NCI-H2227 (cell line): Measurements from ENCODE around the gene DNAJC12.
"Not testable (repeated sequence)": the region's sequence is repeated elsewhere in the genome, so short reads cannot be mapped to it uniquely, and the experiment has no call there.

Source experiments
- DNase-seq: peaks from one replicate; lab custom pipeline; 2025; ENCODE audit not compliant: unreplicated experiment; lab: John Stamatoyannopoulos, UW

The DNAJC12 gene

DNA sequence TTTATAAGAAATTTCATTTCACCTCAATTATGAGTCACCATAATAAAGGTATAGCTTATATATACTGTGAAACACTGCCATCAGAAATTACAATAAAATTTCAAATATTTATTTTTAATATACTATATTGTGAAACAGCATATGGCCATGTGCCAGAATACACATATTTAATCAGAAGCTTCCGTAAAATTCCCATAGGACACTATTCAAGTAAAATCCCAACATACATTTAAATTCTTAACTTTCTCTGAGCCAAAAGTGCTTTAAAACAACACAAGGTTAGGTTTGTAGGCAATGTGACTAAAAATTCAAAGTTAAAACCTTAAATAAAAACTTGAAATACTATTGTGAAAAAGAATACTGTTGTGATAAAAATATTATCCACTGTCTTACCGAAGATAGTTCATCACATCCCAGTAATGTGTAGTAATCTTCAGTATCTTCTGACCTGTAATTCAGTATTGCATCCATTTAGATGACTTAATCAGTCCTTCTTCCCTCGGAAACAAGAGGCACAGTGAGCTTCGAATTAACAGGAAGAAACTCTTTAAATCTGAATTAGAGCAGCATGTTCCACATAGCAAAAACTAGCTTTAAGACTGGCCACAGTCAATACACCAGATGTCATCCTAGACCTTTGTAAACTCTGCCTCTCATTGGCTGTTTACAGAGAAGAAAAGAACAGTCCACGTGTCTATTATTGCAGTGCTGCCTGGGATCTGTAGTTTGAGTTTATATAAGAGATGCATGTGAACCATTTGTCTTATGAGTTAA is at the start of gene DNAJC12:
TSS of gene DNAJC12 (minus strand) at position 648 of the 774 bp plus-strand sequence. CDS start at position 471, 177 bp downstream.
- peak; percentile 69 for DNase-seq

GRCh38 chr10:67884842-67885670 is 47.1 kb upstream of the DNAJC12 start:
- peak; percentile 75 for DNase-seq

GRCh38 chr10:67884313-67884841 is 46.4 kb upstream of the DNAJC12 start, which contains the start of gene SIRT1:
Gene SIRT1 (plus strand): TSS chr10:67884656. CDS start chr10:67884722, 66 bp downstream.
- DNase-seq = peak; percentile 96

GRCh38 chr10:67883710-67884312 is 45.8 kb upstream of the DNAJC12 start:
- no peak for DNase-seq

- no peak for DNase-seq
These were observed 40.1 kb upstream of the DNAJC12 start for GRCh38 chr10:67878133-67878532.

DNA sequence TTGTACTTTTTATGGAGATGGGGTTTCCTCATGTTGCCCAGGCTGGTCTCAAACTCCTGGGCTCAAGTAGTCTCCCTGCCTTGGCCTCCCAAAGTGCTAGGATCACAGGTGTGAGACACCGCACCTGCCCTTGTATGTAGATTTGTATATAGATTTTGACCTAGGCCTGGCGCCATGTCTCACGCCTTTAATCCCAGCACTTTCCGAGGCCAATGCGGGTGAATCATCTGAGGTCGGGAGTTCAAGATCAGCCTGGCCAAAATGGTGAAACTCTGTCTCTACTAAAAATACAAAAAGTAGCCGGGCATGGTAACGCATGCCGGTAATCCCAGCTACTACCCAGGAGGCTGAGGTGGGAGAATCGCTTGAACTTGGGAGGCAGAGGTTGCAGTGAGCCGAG is 39.4 kb upstream of the DNAJC12 start:
- DNase-seq = not testable (repeated sequence)

DNA sequence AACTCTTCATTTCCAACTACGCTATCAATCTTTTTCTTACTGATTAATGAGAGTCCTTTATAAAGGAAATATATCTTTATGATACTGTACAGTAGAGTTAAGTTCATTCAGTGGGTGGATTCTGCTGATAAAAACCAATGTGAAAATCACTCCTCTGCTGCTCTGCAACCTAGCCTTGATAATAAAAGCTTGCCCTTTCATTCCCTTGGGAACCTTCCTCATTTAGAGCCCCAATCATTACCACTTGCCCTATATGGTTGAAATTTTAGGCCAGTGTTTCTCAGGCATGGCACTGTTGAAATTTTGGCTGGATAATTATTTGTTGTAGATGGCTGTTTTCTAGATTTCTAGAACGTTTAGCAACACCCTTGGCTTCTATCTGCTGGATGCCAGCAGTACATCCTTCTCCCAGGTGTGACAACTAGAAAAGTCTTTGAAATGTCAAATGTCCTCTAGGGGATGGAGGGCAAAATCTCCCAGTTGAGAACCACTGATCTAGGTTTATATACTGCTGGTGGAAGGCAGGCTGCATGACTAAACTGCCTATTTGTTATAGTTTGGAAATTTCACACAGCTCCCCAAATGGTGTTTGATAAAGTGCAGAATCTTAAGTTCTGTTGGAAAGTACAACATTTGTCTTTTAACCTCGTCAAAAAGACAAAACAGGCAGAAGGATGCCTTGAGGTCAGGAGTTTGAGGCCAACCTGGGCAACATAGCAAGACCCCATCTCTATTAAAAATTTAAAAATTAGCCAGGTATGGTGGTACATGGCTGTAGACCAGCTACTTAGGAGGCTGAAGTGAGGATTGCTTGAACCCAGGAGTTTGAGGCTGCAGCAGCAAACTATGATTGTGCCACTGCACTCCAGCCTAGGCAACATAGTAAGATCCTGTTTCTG is 37.6 kb upstream of the DNAJC12 start:
- DNase-seq = no peak

DNA sequence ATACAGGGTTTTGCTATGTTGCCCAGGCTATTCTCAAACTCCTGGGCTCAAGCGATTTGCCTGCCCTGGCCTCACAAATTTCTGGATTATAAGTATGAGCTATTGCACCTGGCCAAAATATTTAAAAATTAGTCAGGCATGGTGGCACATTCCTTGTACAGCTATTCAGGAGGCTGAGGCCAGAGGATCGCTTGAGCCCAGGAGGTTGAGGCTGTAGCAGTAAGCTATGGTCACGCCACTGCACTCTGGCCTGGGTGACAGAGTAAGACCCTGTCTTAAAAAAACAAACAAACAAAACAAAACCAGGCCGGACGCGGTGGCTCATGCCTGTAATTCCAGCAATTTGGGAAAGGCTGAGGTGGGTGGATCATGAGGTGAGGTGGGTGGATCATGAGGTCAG is 32.0 kb upstream of the DNAJC12 start:
- no peak for DNase-seq

DNA sequence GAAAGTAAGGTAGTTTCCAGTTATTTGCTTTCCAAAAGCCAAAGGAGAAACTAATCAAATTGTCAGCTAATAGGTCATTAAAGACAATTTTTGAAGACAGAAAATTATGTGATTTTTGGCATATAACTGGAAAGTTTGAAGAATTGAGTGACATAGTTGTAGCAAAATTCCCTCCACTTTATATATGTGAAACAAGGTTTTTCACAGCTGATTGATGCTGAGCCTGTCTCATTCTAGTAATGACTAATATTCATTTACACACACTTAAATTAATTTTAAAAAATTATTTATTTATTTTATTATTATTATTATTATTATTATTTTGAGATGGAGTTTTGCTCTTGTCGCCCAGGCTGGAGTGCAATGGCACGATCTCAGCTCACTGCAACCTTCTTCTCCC is 30.1 kb upstream of the DNAJC12 start:
- no peak for DNase-seq

DNA sequence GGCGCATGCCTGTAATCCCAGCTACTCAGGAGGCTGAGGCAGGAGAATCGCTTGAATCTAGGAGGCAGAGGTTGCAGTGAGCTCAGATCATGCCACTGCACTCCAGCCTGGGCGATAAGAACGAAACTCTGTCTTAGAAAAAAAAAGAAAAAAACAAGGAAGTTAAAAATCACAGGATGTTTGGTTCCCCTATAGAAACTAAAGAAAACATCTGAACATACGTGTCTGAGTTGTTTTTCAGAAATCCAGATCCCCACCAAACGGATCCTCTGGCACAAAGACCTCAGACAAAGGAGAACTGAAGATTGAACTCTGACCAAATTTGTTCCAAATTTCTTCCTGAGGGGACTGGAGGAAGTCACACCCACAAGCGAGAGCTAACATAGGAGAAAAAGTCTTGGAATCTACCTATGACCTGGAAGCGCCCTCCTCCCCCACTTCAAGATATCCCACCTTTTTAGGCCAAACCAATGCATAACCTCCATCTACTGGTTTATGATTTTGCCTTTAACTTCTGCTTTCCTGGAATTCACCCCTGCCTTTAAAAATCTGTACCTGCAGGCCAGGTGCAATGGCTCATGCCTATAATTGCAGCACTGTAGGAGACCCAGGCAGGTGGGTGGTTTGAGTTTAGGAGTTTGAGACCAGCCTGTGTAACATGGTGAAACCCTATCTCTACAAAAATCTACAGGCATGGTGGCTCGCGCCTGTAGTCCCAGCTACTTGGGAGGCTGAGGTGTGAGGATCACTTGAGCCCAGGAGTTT is 26.8 kb upstream of the DNAJC12 start:
- DNase-seq = no peak

GRCh38 chr10:67863094-67863493 is 25.1 kb upstream of the DNAJC12 start:
- no peak for DNase-seq

- no peak for DNase-seq
These were observed 23.9 kb upstream of the DNAJC12 start for GRCh38 chr10:67861750-67862432.

DNA sequence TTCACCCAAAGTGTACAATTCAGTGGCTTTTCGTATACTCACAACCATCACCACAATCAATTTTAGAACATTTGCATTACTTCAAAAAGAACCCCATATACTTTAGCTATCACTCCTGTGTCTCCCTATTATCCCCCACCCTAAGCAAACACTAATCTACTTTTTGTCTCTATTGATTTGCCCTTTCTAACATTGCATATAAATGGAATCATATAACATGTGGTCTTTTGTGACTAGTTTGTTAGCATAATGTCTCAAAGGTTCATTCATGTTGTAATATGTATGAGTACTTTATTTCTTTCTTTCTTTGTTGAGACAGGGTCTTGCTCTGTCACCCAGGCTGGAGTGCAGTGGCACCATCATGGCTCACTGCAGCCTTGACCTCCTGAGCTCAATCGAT is 21.0 kb upstream of the DNAJC12 start:
- DNase-seq = no peak

DNA sequence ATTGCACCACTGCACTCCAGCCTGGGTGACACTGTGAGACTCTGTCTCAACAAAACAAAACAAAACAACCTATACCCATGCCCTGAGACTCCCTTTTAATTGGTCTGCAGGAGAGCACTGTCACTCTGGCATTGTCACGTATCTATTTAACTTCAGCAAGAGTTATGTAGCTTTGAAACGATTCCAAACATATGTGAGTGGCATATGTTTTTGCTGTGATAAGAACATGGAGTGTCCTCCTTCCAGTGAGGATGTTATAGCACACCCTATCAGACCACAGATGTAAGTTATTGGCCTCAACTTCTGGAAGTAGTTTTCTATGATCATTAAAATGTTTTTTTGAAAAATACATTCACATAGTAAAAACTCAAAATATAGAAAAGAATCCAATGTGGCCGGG is 15.5 kb upstream of the DNAJC12 start:
- no peak for DNase-seq

GRCh38 chr10:67852761-67853160 is 14.8 kb upstream of the DNAJC12 start:
- no peak for DNase-seq

DNA sequence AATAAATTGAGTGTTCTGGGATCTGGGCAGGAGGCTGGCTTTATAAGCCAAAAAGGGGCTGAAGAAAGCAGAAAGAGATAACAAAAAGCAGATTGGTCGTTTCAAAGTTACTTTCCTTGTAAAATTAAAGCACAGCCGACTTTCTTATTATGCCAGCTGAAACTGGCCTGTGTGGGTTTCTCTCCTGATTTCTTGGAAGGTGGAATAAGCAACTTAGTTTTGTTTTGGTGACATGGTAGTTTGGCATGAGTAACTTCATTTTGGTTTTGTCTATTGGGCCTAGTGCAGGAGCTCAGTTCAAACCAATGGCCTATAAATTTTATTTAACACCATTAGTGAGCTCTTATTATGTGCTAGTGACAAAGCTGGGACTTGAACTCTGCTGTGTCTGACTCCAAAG is 13.2 kb upstream of the DNAJC12 start:
- DNase-seq = no peak

DNA sequence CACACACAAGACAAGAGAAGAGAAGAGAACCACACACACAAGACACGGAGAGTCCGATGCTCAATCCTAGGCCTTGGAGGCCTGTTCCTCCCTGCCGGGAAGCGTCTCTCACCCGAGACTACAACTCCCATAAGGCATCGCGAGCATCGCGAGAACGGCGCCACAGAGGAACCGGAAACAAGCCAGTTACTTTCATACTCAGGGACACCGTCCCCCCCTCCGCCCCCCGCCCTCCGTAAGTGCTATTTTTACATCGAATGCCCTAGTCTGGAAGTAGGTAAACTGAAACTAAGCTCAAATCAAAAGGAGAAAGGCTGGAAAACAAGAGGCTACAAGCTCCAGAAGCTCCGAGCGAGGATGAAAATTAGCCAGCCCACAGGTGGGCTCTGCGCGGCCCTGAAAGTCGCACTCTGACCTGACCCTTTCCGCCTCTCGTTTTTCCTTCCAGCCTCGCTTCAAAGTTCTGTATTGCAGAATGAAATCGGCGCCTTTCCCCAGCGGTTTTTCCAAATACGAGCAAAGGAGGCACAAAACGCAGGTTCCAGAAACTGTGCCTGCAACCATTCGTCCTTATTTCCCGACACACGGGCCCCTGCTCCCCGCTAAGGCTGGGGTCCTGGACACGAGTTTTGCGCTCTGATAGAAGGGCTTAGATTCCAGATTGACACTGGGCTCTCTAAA is 11.5 kb upstream of the DNAJC12 start:
- DNase-seq = peak; percentile 93

DNA sequence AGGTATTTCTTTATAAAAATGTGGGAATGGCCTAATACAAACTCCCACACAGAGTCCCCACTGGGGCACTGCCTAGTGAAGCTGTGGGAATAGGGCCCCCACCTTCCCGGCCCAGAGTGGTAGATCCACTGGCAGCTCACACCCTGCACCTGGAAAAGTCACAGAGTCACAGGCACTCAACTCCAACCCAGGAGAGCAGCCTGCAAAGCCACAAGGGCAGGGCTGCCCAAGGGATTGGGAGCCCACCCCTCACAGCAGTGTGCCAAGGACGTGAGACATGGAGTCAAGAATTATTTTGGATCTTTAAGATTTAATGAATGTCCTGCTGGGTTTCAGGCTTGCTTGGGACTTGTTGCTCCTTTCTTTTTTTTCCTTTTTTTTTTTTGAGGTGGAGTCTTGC is 5.3 kb upstream of the DNAJC12 start:
- no peak for DNase-seq

DNA sequence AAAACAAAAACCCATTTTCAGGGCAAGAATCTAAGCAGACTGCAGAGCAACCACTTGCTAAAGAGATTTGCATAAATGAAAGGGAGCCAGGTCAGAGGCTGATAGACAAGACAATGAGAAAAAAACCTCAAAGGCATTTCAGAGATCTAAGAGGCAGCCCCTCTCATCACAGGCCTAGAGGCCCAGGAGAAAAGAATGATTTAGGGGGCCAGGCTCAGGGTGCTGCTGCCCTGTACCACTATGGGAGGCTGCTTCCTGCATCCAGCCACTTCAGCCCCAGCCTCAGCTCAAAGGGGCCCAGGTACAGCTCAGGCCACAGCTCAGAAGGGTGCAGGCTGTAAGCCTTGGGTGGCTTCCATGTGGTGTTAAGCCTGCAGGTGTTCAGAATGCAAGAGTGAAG is 3.7 kb upstream of the DNAJC12 start:
- no peak for DNase-seq
